Medulla oblongata (tissue), 1 donor: ENCODE measurements around the gene ANXA3.

Source experiments
- DNase-seq: peaks from one replicate; pipeline ENCODE4 v3.0.0-alpha.2; 2015; ENCODE audit errors: extremely low spot score

ANXA3 gene

DNA sequence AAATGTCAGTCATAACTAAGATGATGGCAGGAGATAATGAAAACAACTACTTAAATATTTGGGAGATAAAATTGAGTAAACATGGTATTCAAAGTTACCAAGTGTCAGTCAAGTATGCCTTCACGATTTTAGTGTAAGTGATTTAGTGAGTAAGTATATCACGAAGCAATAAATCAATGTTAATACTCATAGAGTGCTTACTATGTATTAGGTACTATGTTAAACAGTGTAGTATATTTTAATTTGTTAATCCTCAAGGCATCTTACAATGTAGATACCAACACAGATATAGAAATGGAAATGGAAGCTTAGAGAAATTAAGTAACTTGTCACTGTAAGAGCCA lies 59.6 kb downstream of the ANXA3 start:
- no peak for DNase-seq

DNA sequence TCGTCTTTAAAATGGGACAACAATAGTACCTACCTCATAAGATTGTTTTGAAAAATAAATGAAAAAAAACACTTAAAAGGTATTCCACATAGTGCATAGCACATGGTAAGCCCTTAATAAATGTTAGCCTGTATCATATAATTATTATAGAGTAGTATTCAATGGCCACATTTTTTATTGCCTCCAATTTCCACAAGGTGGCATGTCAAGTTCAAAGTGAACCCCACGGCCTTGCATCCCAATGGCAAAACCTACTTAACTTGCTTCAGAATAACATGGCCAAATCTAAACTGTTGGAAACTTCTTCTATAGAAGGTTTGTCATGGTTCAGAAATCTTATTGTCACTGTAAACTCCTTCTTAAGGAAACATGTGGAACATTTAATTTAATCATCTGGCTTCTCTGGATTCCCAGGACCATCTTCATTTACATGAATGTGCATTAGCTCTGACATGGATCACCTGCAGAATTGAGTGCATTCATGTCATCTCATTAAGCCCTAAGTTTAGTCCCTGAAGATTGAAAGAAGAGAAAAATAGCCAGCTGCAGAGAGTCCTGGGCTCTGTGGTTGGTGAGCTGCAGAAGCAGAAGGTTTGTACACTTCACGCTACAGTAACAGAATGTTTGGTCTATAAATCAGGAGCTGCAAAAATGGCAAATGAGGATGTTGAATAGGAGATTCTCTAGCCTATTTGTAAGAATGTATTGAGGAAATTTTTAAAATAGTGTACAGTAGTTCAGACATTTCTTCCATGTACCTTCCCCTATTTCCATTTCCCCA lies 61.0 kb downstream of the ANXA3 start:
- peak; percentile 84 for DNase-seq

DNA sequence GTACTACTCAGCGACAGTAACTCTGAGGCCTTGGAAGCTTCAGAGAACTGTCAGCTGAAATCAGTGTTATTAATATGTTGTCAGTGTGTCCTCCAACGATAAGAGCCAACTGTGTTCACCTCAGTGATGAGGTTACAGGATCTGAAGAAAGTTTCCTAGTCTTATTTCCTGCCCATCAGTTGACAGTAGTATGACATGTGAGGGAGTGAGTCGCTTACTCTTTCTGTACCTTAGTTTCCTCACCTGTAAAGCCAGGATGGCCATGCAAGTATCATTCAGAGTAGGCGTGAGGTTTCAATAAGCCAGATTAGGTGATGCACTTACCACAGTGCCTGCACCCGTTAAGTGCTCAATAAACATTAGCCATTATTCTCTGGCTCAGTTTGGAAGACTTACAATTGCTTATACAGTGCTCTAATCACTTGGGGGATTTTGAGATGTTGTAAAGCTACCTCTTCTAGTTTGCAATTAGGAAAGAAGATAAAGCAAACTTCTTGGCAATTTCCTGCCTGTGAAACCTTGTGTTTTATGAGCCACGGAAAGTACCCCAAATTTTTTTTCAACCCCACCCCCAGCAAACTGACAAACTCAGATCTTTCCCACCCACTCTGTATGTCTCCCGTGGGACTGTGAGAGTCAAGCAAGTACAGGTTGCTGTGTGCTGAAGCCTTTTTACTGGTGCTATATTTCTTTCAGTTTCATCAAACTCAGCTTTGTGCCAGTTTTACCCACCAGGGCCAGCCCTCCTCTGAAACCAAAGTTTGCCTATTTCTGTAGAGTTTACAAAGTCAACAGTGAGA lies 62.2 kb downstream of the ANXA3 start:
- no peak for DNase-seq

DNA sequence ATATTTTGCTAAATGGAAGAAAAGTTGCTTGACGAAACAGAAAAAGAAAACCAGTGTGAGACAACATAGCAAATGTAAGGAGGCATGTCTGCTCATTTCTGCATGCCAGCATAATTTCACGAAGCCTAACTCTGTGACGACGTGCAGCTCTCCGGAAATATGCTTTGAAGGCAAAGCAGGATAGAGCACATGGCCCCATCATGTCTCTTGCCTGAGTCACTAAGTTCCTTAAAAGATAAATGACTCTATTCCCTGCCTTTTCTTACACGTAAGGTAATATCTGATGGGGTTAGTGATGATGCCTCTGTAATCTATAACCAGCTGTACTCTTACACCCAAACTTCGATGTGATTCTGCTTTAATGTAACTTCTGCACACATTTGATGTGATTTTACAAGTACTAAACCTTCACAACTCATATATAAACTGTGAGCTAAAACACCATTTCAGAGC lies 64.5 kb downstream of the ANXA3 start:
- no peak for DNase-seq

DNA sequence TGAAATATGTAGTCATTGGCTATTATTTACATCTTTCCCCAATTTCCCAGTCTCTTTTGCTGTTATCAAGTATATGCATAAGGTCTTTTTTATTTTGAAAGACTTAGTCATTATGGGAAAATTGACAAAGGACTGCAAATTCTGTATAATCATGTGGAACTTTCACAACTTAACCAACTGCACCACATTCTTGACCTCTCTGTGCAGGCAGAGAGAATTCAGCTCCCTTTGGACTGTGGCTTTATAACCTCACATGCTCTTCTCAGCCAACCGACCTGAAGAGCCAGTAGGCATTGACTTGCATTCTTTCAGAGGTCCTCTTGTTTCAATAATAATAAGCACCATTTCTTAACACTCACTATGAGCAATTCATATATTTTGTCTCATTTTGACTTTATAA lies 66.9 kb downstream of the ANXA3 start:
- DNase-seq, result no peak

DNA sequence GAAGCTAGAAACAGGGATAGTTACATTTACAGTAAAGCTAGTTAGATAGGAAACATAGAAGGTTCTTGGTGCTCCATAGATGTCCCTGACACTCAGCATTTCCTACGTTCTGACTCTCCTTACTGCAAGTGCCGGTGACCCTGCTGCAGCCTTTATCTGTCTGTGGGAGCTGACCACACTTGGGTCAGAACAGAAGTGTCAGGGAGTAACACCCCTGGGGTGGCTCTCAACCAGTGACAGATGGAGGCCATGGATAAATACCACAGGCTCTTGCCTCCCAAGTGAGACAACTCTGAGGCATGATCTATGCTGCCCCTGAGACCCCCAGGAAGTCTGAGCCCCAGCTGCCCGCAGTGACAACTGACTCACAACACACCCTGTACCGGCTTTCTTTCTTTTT lies 69.8 kb downstream of the ANXA3 start:
- DNase-seq, result no peak

DNA sequence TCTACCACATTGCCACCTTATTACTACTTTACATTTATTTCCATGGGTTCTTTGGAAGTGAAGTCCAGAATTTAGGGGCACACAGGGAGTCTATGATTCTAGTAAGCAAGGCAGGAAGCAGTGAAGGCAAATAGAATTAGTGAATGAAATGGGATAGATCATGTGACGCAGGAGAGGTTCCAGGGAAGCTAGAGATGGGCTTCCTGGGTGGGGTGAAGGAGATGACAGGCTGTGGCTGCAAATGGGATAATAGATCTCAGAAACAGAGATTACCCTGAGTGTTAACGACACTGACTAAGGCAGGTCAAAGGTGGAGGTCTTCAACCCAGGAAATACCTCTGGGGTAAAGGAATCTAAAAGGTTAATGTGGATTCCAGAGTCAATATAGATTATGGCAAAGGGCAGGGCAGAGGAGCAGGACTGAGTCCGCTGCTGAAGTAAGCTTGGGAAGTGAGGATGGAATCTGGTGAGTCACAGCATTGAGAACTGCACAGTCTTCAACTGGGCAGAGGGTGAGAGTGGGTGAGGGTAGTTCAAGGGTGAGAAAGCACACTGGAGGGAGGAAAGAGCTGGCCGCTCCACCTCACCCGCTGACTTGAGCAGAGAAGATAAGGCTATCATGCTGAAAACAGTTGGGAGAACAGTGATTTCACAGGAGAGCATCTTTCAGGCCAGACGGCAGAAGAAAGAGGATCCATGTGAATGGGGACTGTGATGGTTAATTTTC lies 70.8 kb downstream of the ANXA3 start:
- no peak for DNase-seq

DNA sequence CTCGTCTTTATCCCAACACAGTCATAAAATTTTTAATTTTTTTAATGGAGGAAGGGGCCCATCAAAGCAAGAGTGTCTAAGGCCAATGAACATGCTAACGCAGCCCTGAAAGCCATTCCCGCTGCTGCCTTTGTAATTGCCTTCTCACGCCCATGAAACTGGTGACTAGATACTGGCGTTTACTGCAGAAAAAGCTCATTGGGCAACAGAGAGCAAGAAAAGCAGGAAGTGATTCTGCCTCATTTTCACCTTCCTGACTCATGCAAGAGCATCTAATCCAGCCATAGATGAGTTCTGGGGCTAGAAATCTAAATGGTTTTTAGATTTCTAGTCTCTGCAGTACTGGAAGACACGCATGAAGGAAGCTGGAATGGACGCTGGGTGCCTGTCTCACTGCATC lies 72.5 kb downstream of the ANXA3 start:
- DNase-seq, result no peak

DNA sequence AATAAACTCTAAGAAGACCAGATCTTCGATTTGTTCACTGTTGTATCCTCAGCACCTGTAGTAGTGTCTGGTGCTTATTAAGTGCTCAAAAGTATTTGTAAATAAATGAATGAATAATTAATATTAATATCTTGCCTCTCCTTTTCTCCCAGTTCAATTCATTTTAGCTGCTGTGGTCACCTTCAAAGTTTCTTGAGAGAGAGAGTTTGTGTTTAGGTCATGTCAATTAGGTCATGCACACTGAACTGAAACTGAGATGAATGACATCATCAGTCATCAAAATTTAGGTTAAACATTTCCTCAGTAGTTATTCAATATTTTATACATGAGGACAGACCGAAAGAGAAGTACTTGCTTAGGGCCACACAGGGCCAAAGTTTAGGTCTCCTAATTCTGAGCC lies 73.5 kb downstream of the ANXA3 start:
- no peak for DNase-seq

DNA sequence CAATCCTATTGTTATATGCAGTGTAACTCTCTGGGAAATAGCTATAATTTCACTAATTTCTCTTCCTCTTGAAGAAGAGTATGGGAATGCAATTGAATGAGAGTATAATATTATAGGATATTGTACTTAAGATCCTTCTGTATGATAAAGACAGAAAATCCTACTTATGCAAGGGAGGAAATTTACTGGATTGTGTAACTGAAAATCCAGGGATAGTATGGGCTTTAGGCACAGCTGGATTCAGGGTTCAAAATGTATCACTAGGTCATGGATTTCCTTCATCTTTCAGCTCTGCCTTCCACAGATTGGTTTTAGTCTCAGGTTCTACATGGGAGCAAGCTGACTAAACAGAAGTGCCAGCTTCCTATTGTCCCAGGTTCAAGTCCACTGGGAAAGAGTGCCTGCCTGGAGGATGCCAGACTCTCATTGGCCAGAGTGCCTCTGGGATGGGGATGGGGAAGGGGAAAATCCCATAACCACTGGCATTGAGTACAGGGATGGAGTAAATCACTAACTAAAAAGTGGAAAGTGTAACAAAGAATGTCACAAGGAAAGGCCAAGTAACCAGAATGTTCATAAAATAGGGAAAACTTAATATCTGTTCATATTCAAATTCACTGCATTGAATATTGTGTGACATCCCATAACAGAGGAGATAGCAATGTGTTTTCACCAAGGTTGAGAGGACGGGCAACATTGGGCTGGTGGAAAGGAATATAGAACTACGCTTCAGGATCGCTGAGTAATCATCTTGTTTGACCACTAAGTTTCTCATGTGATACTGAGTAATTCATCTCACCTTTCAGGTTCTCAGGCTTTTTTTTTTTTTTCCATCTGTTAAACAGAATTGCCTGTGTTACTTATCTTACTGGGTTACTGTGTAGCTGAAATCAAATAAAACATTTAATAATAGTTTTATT lies 75.7 kb downstream of the ANXA3 start:
- no peak for DNase-seq

DNA sequence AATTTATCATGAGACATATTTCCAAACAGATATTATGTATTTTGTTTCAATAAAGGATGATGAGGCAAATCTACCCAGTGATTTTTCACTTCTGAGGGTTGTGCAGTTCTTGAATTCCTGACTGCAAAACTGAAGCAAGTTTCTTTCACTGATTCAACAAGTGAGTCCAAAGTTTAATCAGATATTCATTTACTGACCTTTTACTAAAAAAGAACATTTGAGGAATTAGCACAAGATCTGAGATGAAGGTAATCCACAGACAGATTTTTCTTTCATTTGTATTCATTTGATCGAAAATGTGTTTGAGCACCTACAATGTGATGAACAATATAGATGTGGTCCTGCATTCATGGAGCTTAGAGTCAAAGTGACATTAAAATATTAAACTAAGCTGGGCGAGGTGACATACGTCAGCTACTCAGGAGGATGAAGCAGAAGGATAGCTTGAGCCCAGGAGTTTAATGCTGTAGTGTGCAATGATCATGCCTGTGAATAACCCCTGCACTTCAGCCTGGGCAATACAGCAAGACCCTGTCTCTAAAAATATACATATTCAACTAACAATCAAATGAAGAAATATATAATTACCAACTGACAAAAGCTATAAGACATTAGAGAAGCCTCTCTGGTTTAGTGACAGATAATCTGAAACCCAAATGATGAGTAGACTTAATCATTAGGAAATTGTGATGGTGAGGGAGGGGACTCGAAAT lies 76.6 kb downstream of the ANXA3 start:
- DNase-seq, result no peak

DNA sequence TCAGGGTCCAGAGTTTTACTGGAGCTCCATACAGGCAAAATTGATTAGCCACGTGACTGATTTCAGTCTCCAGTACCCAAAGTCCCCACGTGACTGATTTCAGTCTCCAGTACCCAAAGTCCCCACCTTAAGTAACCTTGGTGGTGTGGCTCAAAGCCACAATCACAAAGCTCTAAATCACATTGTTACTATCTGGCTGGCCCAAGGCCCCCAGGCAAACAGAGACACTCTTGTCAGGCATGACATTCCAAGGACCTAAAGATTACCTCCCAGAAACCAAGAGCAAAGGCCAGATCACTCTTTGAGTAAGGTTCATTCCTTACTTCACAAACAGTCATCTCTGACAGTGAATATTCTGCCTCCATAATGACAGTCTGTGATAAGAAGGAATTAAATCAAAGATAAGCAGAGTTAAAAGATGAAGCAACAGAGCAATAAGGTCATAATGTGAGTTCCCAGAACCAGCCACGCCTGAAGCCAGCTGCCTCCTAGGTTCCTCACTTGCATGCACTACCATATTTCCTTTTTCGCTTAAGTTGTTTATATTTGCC lies 78.5 kb downstream of the ANXA3 start:
- no peak for DNase-seq

DNA sequence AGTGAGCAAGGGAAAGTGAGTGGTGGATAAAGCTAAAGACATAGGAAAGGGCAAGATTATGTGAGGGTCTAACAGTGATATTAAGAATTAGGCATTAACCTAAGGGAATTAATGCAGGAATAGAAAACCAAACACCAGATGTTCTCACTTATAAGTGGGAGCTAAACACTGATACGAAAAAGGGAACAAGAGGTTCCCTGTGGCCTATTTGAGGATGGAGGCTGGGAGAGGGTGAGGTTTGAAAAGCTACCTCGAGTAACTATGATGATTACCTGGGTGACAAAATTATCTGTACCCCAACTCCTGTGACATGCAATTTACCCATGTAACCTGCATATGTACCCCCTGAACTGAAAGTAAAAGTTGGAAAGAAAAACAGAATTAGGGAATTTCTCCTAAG lies 79.0 kb downstream of the ANXA3 start:
- DNase-seq, result no peak

DNA sequence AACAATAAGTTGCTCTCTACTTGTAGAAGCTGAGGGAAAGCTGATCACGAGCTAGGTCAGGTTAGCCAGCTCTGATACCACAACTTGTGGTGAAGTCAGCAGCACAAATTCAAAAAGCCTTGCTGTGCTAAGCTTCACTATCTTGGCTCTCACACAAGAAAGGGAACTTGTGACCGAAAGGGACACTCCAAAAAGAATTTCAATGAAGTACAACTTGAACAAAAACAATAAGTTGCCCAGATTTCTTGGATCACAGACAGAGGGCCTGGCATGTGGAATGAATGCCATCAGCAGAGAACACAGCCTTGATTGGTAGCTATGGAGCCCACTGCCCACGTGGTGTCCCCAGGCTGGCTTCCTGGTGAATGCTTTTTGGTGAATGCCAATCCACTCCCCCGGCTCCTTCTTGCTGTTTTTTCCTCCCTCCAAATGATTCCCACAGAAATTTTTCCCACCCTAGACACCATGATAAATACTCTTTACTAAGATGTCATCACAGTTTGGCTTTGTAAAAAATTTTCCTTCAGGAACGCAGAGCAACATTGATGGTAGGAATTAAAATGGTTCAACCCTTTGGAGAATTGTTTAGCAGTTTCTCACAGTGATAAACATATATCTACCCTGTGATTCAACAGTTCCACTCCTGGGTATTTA lies 82.6 kb downstream of the ANXA3 start:
- DNase-seq, result peak; percentile 97

DNA sequence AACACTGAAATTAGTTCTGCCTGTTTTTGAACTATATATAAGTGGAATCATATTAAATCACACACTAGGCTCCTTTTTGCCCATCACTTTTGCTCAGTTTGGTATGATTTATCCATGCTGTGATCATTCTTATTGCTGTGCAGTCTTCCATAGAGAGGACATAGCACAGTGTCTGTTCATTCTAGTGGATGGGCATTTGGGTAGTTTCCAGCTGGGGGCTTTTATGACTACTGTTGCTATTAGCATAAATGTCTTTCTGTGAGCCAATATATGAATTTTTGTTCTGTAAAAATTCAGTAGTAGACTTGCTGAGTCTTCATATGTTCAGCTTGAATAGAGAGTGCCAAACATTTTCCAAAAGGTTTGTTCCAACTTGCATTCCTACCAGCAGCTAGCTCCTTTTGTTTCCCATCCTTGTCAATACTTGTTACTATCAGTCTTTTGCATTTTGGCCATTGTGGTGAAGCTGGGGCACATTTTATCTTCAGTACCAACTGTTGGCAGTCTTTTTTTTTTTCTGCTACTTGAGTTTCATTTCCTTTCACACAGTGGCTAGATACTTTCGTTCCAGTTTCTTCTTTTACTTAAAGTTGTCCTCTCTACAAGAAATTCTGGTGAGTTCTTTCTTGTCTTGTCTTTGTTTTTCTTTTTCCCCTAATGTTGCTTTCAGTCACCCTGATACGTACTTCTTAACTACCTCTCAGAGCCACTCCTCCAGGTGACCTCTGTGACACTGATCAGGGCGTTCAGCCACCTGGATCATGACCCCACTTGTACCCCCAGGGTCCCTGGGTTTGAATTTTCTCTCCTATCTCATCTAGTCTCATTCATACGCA lies 87.0 kb downstream of the ANXA3 start:
- no peak for DNase-seq

DNA sequence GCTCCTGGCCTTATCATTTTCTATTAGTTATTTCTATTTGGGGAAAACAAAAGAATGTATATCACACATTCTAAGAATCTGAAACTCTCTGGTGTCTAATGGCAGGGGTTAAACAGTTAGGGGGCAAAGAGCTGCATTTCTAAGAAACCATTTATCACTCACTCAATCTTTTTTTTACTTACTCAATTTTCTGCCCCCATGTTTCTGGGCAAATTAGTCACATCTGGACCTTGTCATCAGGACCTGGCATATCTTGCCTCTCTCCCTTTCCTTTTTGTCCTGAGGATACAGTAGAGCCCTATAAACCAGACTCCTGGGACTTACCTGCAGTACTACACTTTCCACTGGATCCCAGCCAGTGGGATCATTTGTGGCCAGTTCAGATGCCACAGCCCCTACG lies 89.1 kb downstream of the ANXA3 start:
- no peak for DNase-seq

DNA sequence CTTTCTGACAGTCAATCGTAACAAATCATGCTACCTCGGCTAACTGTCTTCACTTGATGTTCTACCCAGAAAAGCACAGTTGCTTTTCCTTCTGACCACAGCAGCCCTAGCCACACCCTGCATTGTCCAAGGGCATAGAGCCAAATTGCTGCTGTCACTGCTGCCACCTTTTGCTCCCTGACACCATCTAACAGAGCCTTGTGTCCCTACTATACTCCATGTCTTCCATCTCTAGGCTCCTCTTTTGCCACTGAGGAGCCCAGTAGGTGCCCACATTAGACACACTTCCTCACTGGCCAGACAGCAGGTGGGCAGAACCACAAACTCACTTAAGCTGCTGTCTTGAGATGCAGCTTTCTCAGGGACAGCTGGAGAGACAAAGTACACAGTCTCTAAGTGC lies 91.4 kb downstream of the ANXA3 start:
- DNase-seq, result peak; percentile 55

DNA sequence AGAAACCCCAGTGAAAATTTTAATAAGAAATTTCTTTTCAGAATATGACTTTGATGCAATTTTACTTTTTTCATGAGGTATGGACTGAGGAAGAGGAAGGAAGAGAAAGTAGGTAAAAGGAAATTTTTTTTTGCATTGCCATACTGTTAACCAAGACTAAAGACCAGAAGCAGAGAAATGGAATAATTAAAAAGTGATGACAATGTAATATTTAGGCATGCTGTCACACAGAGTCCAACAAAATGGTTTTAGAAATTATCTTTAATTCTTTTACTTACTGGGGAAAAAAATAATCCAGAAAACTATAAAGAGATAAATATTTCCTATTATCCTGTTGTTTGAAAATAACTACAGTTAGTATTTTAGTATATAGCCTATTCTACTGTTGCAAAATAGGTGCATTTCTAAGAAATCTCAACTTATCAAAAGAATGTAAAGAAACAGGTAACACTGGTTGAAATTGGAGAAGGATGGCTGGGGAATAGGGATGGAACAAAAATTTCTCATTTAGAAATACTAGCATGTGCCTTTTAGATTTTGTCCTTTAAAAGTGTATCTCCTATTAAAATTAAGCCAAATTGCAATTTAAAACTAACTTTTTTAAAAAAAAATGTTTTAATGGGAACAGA lies 92.6 kb downstream of the ANXA3 start:
- no peak for DNase-seq
